Mucosa of descending colon (tissue), 3 donors: ENCODE data around the gene GMNN. TPM values are rescaled to one million over a fixed set of nuclear protein-coding genes. Genes with fewer than 3 reads are reported as not detected.
"Not testable (repeated sequence)": the region's sequence is repeated elsewhere in the genome, so short reads cannot be mapped to it uniquely, and the experiment has no call there.

Source experiments
- ATAC-seq: fragments of 200-7000 bp; cut with Tn5 transposase; one replicate; pipeline ENCODE4 v1.9.1; 2020; ENCODE audit warnings: mild to moderate bottlenecking, moderate library complexity
- DNase-seq, 3 donors: peaks; one replicate each; pipeline ENCODE4 v3.0.0-alpha.2; 2020
- H3K36me3 ChIP-seq: fragments of 200-600 bp; one replicate; pipeline ENCODE4 v1.8.0; 2021; ENCODE audit warnings: low read depth, mild to moderate bottlenecking
- H3K4me1 ChIP-seq: fragments of 200-600 bp; one replicate; pipeline ENCODE4 v1.8.0; 2021; ENCODE audit warnings: low read depth, mild to moderate bottlenecking
- H3K4me3 ChIP-seq: fragments of 200-600 bp; one replicate; pipeline ENCODE4 v1.8.0; 2021; ENCODE audit warnings: mild to moderate bottlenecking
- H3K9me3 ChIP-seq: fragments of 200-600 bp; one replicate; pipeline ENCODE4 v1.8.0; 2021; ENCODE audit warnings: mild to moderate bottlenecking
- intact Hi-C, 2 donors: fragments of 100-400 bp; cut with DNase I in 1 of 2; cut with micrococcal nuclease in 1 of 2; formaldehyde crosslinking; loops; one replicate each; pipeline versions ENCODE4 v1.11.0 to v1.11.1; 2022; cut with DNase I, micrococcal nuclease
- total RNA-seq, 3 donors: library from RNA; stranded (reverse); fragmentation: NEBNext Ultra II Directional in 2 of 3; extraction: Animal tissue kit (Norgen Biotek cat#: 25700) in 2 of 3; gene quantifications; one replicate each; pipeline versions ENCODE4 v1.2.1 to v1.2.4, GENCODE V29; 2021 to 2023
- TF ChIP-seq, protein P1 (sequence below): fragments of 200-600 bp; IDR thresholded peaks from one replicate; pipeline ENCODE4 v1.8.0; 2022; ENCODE audit warnings: antibody characterized with exemption, mild to moderate bottlenecking
- donor health status: DM: no; HTN: no; CAD: no; lungs with moderate emphysema.
- donor health status: DM: no; HTN: no; CAD: no.
- donor health status: DM: no; HTN: yes; CAD: no.

Gene GMNN
- total RNA-seq, 3 donors from 2014 or later = 20.6 to 62.0 (median 45.8) TPM

GRCh38 chr6:24763578-24763977 lies 11.2 kb upstream of the GMNN start:
- H3K4me3 ChIP-seq = no peak overlapping the region
- peak in 1 of 3 donors; percentile 68 for DNase-seq
- intact Hi-C loops = loop anchor here (10.0 kb wide), 2 partner anchors 49 to 179 kb away; partner anchors contain the start of gene C6orf62 (in 1 of the 2)
- peaks cover 2% of the 10 kb centered on the region for H3K4me1 ChIP-seq
- no peaks in the 10 kb centered on the region for H3K9me3 ChIP-seq
- TF ChIP-seq, protein P1, sequence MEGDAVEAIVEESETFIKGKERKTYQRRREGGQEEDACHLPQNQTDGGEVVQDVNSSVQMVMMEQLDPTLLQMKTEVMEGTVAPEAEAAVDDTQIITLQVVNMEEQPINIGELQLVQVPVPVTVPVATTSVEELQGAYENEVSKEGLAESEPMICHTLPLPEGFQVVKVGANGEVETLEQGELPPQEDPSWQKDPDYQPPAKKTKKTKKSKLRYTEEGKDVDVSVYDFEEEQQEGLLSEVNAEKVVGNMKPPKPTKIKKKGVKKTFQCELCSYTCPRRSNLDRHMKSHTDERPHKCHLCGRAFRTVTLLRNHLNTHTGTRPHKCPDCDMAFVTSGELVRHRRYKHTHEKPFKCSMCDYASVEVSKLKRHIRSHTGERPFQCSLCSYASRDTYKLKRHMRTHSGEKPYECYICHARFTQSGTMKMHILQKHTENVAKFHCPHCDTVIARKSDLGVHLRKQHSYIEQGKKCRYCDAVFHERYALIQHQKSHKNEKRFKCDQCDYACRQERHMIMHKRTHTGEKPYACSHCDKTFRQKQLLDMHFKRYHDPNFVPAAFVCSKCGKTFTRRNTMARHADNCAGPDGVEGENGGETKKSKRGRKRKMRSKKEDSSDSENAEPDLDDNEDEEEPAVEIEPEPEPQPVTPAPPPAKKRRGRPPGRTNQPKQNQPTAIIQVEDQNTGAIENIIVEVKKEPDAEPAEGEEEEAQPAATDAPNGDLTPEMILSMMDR = no peak
- no peaks in the 10 kb centered on the region for H3K36me3 ChIP-seq
- ATAC-seq = peak; percentile 67

DNA sequence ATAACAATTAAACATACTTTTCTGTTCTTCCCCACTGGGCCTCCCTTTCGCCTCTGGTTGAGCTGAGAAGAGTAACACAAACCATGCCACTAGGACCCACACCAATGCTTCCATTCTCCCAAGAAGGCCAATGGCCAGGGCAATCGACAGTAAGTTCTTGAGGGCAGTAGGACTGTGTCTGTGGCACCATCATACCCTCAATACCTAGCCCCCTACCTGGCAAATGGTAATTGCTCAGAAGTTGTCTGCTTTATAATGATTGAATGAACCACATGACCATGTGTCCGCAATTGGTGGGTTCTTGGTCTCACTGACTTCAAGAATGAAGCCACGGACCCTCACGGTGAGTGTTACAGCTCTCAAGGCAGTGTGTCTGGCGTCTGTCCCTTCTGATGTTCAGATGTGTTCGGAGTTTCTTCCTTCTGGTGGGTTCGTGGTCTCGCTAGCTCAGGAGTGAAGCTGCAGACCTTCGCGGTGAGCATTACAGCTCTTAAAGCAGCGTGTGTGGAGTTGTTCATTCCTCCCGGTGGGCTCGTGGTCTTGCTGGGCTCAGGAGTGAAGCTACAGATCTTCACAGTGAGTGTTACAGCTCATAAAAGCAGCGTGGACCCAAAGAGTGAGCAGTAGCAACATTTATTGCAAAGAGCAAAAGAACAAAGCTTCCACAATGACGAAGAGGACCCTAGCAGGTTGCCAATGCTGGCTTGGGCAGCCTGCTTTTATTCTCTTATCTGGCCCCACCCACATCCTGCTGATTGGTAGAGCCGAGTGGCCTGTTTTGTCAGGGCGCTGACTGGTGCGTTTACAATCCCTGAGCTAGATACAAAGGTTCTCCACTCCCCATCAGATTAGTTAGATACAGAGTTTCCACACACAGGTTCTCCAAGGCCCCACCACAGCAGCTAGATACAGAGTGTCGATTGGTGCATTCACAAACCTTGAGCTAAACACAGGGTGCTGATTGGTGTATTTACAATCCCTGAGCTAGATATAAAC lies 9.6 kb upstream of the GMNN start:
- not testable (repeated sequence) for DNase-seq, H3K4me1 ChIP-seq, H3K36me3 ChIP-seq, ATAC-seq, H3K9me3 ChIP-seq, H3K4me3 ChIP-seq
- intact Hi-C loops = loop anchor here (10.0 kb wide), 2 partner anchors 50 to 180 kb away; partner anchors contain the start of gene C6orf62 (in 1 of the 2)

DNA sequence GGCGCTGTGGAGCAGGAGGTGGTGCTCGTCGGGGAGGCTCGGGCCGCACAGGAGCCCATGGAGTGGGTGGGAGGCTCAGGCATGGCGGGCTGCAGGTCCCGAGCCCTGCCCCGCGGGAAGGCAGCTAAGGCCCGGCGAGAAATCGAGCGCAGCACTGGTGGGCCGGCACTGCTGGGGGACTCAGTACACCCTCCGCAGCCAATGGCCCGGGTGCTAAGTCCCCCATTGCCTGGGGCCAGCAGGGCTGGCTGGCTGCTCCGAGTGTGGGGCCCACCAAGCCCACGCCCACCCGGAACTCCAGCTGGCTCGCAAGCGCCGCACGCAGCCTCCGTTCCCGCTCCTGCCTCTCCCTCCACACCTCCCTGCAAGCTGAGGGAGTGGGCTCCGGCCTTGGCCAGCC lies 8.8 kb upstream of the GMNN start:
- ATAC-seq = not testable (repeated sequence)
- intact Hi-C loops = loop anchor here (10.0 kb wide), 2 partner anchors 51 to 181 kb away; partner anchors contain the start of gene C6orf62 (in 1 of the 2)

GRCh38 chr6:24766680-24767462 lies 7.9 kb upstream of the GMNN start:
- H3K9me3 ChIP-seq = no peaks in the 10 kb centered on the region
- TF ChIP-seq, protein P1 = peak; percentile 14
- H3K4me1 ChIP-seq = peaks cover 2% of the 10 kb centered on the region
- DNase-seq (no peak), ATAC-seq (peak; percentile 74)
- H3K4me3 ChIP-seq = no peak overlapping the region
- intact Hi-C loops = loop anchor here (10.0 kb wide), 2 partner anchors 52 to 182 kb away; partner anchors contain the start of gene C6orf62 (in 1 of the 2)
- no peaks in the 10 kb centered on the region for H3K36me3 ChIP-seq

More for the DNA sequence above, 8.8 kb upstream of the GMNN start:
- not testable (repeated sequence) for H3K4me1 ChIP-seq, H3K36me3 ChIP-seq, H3K4me3 ChIP-seq, DNase-seq, H3K9me3 ChIP-seq

GRCh38 chr6:24768361-24768760 lies 6.4 kb upstream of the GMNN start:
- H3K9me3 ChIP-seq = no peaks in the 10 kb centered on the region
- TF ChIP-seq, protein P1 = no peak
- no peak for ATAC-seq
- H3K4me3 ChIP-seq = no peak overlapping the region
- DNase-seq = no peak
- peaks cover 1% of the 10 kb centered on the region for H3K4me1 ChIP-seq
- intact Hi-C loops = loop anchor here (10.0 kb wide), 2 partner anchors 54 to 184 kb away; partner anchors contain the start of gene C6orf62 (in 1 of the 2)
- no peaks in the 10 kb centered on the region for H3K36me3 ChIP-seq

- Histone ChIP-seq H3K9me3 (no peaks in the 10 kb centered on the region), H3K4me3 (peak overlapping the region; percentile 83), H3K4me1 (peaks cover 16% of the 10 kb centered on the region), H3K36me3 (no peaks in the 10 kb centered on the region)
- DNase-seq = no peak
- intact Hi-C loops = loop anchor here in 1 of 2 donors (10.0 kb wide), 1 partner anchor 111 kb away; the partner anchor contains the start of genes ACOT13 and TDP2
- ATAC-seq = no peak
- TF ChIP-seq, protein P1 = no peak
These were observed 852 bp downstream of the GMNN start for GRCh38 chr6:24775520-24776058.
